Liver (tissue), 9 donors: ENCODE measurements around the gene RGS17. TPM values are rescaled to one million over a fixed set of nuclear protein-coding genes. Genes with fewer than 3 reads are reported as not detected.

ENCODE experiments used
- DNase-seq: peaks from one replicate; pipeline ENCODE4 v3.0.0-alpha.2; 2017; ENCODE audit warnings: low spot score
- H3K27ac ChIP-seq, 2 donors: one replicate each; pipeline ENCODE4 v1.7.0; 2013; ENCODE audit warnings: inconsistent platforms in 2 of 2, low read length in 2 of 2, control low read depth in 1 of 2, low read depth in 1 of 2, mild to moderate bottlenecking in 1 of 2
- H3K27me3 ChIP-seq, 4 donors: one replicate each; pipeline versions ENCODE4 v1.6.1 to v1.7.0; 2013; ENCODE audit warnings: low read length in 3 of 4, inconsistent platforms in 1 of 4, mild to moderate bottlenecking in 1 of 4, moderate library complexity in 1 of 4; ENCODE audit not compliant: control insufficient read depth in 4 of 4, insufficient read depth in 4 of 4
- H3K36me3 ChIP-seq, 4 donors: one replicate each; pipeline versions ENCODE4 v1.6.1 to v1.7.0; 2013; ENCODE audit warnings: low read length in 3 of 4, mild to moderate bottlenecking in 3 of 4, low read depth in 1 of 4, moderate library complexity in 1 of 4; ENCODE audit not compliant: control insufficient read depth in 4 of 4, insufficient read depth in 3 of 4
- H3K4me1 ChIP-seq, 4 donors: one replicate each; pipeline versions ENCODE4 v1.6.1 to v1.7.0; 2013; ENCODE audit warnings: low read length in 3 of 4, mild to moderate bottlenecking in 3 of 4, moderate library complexity in 1 of 4; ENCODE audit not compliant: control insufficient read depth in 4 of 4, insufficient read depth in 4 of 4
- H3K4me3 ChIP-seq, 3 donors: one replicate each; pipeline versions ENCODE4 v1.6.1 to v1.7.0; 2013; ENCODE audit warnings: low read length in 3 of 3, control low read depth in 1 of 3, low read depth in 1 of 3, mild to moderate bottlenecking in 1 of 3
- H3K9ac ChIP-seq, 2 donors: one replicate each; pipeline ENCODE4 v1.7.0; 2013; ENCODE audit warnings: low read length in 2 of 2, mild to moderate bottlenecking in 2 of 2, moderate library complexity in 2 of 2, control low read depth in 1 of 2, low read depth in 1 of 2
- H3K9me3 ChIP-seq, 4 donors: one replicate each; pipeline versions ENCODE4 v1.6.1 to v1.7.0; 2013; ENCODE audit warnings: low read length in 3 of 4; ENCODE audit not compliant: control insufficient read depth in 4 of 4
- EGR1 ChIP-seq, 2 donors: IDR thresholded peaks; 2 replicates each; pipeline ENCODE4 v1.6.1; 2016 to 2018; ENCODE audit warnings: antibody characterized with exemption in 2 of 2, low read depth in 2 of 2
- FOXA1 ChIP-seq: IDR thresholded peaks from 2 replicates; pipeline ENCODE4 v1.6.1; 2016; ENCODE audit warnings: antibody characterized with exemption
- FOXA2 ChIP-seq: IDR thresholded peaks from 2 replicates; pipeline ENCODE4 v1.6.1; 2016; ENCODE audit warnings: antibody characterized with exemption
- GABPA ChIP-seq, 2 donors: IDR thresholded peaks in 1 of 2; conservative IDR thresholded peaks in 1 of 2; 2 replicates each; pipeline ENCODE4 v1.6.1; 2016; ENCODE audit warnings: antibody characterized with exemption in 2 of 2, mild to moderate bottlenecking in 1 of 2, moderate library complexity in 1 of 2
- HNF4A ChIP-seq, 2 donors: conservative IDR thresholded peaks; 2 replicates each; pipeline ENCODE4 v1.6.1; 2016; ENCODE audit warnings: antibody characterized with exemption in 2 of 2, mild to moderate bottlenecking in 2 of 2
- HNF4G ChIP-seq: IDR thresholded peaks from 2 replicates; pipeline ENCODE4 v1.6.1; 2016; ENCODE audit warnings: antibody characterized with exemption
- RAD21 ChIP-seq, 2 donors: IDR thresholded peaks; 2 replicates each; pipeline ENCODE4 v1.6.1; 2016; ENCODE audit warnings: antibody characterized with exemption in 2 of 2, mild to moderate bottlenecking in 2 of 2
- RXRA ChIP-seq, 2 donors: IDR thresholded peaks; 2 replicates each; pipeline ENCODE4 v1.6.1; 2017 to 2018; ENCODE audit warnings: antibody characterized with exemption in 2 of 2, mild to moderate bottlenecking in 1 of 2
- TAF1 ChIP-seq: conservative IDR thresholded peaks from 2 replicates; pipeline ENCODE4 v1.6.1; 2016; ENCODE audit warnings: antibody characterized with exemption, mild to moderate bottlenecking
- YY1 ChIP-seq: IDR thresholded peaks from 2 replicates; pipeline ENCODE4 v1.6.1; 2016; ENCODE audit warnings: antibody characterized with exemption, mild to moderate bottlenecking
- ZBTB33 ChIP-seq: IDR thresholded peaks from 2 replicates; pipeline ENCODE4 v1.6.1; 2016; ENCODE audit warnings: antibody characterized with exemption
- WGBS: extraction: QIAGEN DNeasy Blood & Tissue Kit; methylation state at CpG from one replicate; pipeline ENCODE4 v1.1.7; 2013; 5-methylcytosine and 5-hydroxymethylcytosine counted together
- polyA plus RNA-seq, 2 donors: library from polyadenylated mRNA; stranded (reverse) in 1 of 2; unstranded in 1 of 2; fragments of 200-250 nt in 1 of 2; fragments of >200 nt in 1 of 2; fragmentation: Nextera tagmentation in 1 of 2; extraction: Ambion mirVana in 1 of 2; gene quantifications; one replicate each; pipeline versions ENCODE4 v1.2.1 to v1.2.3, GENCODE V29; 2013 to 2015
- total RNA-seq, 2 donors: library from RNA; depleted of rRNA; stranded (reverse); fragments of >200 nt; gene quantifications; one replicate each; pipeline ENCODE4 v1.2.3, GENCODE V29; 2014
- TF ChIP-seq, protein P1 (sequence below): IDR thresholded peaks from 2 replicates; pipeline ENCODE4 v1.6.1; 2016; ENCODE audit warnings: antibody characterized with exemption
- TF ChIP-seq, protein P2 (sequence below): IDR thresholded peaks from 2 replicates; pipeline ENCODE4 v1.6.1; 2016; ENCODE audit warnings: antibody characterized with exemption, mild to moderate bottlenecking
- TF ChIP-seq, protein P3 (sequence below): fragments of 150-350 bp; IDR thresholded peaks from 2 replicates; pipeline ENCODE4 v1.5.1; 2017; ENCODE audit warnings: improper control_type of control experiment, low read depth, low read length; ENCODE audit not compliant: missing input control
- TF ChIP-seq, protein P4 (sequence below): IDR thresholded peaks from 2 replicates; pipeline ENCODE4 v1.6.1; 2016; ENCODE audit warnings: antibody characterized with exemption
- donor health status: healthy.
- donor health status: healthy.
- donor health status: healthy.
- donor health status: healthy.
- donor health status: healthy.

Gene RGS17
- total and polyA plus RNA-seq, 4 donors = under 0.01 to 0.09 (median 0.03) TPM

- H3K27ac ChIP-seq = no peak overlapping the region
- no peak for DNase-seq
- H3K4me3 ChIP-seq = no peak overlapping the region
- WGBS = 93% methylated on average over 2 of the region's 2 CpGs
- H3K9ac ChIP-seq = no peak overlapping the region
- no peaks in the 10 kb centered on the region for H3K9me3 ChIP-seq
- TF ChIP-seq FOXA1 (no peak), HNF4G (no peak), ZBTB33 (no peak), FOXA2 (no peak), RXRA (IDR thresholded peaks at IDR 0.05) (no peak), RAD21 (IDR thresholded peaks at IDR 0.05) (no peak), EGR1 (IDR thresholded peaks at IDR 0.05; ENCODE audit: low read depth in 2 of 2) (no peak), GABPA (IDR thresholded peaks at IDR 0.05 in 1 of 2, conservative IDR thresholded peaks at IDR 0.05 in 1 of 2) (no peak), YY1 (no peak), TAF1 (no peak), HNF4A (conservative IDR thresholded peaks at IDR 0.05) (no peak)
- TF ChIP-seq, protein P1, sequence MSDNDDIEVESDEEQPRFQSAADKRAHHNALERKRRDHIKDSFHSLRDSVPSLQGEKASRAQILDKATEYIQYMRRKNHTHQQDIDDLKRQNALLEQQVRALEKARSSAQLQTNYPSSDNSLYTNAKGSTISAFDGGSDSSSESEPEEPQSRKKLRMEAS = no peak
- TF ChIP-seq, protein P2, sequence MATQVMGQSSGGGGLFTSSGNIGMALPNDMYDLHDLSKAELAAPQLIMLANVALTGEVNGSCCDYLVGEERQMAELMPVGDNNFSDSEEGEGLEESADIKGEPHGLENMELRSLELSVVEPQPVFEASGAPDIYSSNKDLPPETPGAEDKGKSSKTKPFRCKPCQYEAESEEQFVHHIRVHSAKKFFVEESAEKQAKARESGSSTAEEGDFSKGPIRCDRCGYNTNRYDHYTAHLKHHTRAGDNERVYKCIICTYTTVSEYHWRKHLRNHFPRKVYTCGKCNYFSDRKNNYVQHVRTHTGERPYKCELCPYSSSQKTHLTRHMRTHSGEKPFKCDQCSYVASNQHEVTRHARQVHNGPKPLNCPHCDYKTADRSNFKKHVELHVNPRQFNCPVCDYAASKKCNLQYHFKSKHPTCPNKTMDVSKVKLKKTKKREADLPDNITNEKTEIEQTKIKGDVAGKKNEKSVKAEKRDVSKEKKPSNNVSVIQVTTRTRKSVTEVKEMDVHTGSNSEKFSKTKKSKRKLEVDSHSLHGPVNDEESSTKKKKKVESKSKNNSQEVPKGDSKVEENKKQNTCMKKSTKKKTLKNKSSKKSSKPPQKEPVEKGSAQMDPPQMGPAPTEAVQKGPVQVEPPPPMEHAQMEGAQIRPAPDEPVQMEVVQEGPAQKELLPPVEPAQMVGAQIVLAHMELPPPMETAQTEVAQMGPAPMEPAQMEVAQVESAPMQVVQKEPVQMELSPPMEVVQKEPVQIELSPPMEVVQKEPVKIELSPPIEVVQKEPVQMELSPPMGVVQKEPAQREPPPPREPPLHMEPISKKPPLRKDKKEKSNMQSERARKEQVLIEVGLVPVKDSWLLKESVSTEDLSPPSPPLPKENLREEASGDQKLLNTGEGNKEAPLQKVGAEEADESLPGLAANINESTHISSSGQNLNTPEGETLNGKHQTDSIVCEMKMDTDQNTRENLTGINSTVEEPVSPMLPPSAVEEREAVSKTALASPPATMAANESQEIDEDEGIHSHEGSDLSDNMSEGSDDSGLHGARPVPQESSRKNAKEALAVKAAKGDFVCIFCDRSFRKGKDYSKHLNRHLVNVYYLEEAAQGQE = no peak
- TF ChIP-seq, protein P3, sequence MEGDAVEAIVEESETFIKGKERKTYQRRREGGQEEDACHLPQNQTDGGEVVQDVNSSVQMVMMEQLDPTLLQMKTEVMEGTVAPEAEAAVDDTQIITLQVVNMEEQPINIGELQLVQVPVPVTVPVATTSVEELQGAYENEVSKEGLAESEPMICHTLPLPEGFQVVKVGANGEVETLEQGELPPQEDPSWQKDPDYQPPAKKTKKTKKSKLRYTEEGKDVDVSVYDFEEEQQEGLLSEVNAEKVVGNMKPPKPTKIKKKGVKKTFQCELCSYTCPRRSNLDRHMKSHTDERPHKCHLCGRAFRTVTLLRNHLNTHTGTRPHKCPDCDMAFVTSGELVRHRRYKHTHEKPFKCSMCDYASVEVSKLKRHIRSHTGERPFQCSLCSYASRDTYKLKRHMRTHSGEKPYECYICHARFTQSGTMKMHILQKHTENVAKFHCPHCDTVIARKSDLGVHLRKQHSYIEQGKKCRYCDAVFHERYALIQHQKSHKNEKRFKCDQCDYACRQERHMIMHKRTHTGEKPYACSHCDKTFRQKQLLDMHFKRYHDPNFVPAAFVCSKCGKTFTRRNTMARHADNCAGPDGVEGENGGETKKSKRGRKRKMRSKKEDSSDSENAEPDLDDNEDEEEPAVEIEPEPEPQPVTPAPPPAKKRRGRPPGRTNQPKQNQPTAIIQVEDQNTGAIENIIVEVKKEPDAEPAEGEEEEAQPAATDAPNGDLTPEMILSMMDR = no peak
- TF ChIP-seq, protein P4, sequence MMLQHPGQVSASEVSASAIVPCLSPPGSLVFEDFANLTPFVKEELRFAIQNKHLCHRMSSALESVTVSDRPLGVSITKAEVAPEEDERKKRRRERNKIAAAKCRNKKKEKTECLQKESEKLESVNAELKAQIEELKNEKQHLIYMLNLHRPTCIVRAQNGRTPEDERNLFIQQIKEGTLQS = no peak
- H3K36me3 ChIP-seq = no peaks in the 10 kb centered on the region
- H3K4me1 ChIP-seq = no peaks in the 10 kb centered on the region
- no peaks in the 10 kb centered on the region for H3K27me3 ChIP-seq
These were observed 68.6 kb downstream of the RGS17 start for GRCh38 chr6:153062516-153062915.

DNA sequence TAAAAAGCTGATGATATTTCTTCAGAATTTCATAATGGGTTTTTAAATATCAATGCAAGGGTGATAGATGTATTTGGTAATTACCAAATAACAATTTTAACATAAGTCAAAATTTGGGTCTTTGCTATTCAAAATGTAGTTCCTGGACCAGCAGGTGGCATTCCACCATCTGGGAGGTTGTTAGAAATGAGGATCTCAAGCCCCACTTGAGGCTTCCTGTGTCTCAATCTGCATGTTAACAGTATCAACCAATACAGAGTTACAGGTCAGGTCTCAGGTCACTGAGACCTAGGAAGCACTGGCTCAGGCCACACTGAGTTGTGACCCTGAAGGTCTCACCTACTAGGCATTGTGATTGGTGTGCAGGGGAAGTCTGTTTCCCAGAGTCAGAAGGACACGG lies 71.3 kb downstream of the RGS17 start:
- no peaks in the 10 kb centered on the region for H3K36me3 ChIP-seq
- no peaks in the 10 kb centered on the region for H3K27me3 ChIP-seq
- no peak overlapping the region for H3K9ac ChIP-seq
- TF ChIP-seq FOXA1 (no peak), RAD21 (IDR thresholded peaks at IDR 0.05) (no peak), HNF4A (conservative IDR thresholded peaks at IDR 0.05) (no peak)
- 79% methylated on average over 1 of the region's 1 CpG for WGBS
- no peak for DNase-seq
- no peaks in the 10 kb centered on the region for H3K9me3 ChIP-seq
- H3K4me3 ChIP-seq = no peak overlapping the region
- H3K4me1 ChIP-seq = no peaks in the 10 kb centered on the region
- no peak overlapping the region for H3K27ac ChIP-seq
